Measurements from ENCODE around the gene STRIP1. TPM values are rescaled to one million over a fixed set of nuclear protein-coding genes. Genes with fewer than 3 reads are reported as not detected.

The STRIP1 gene
- total RNA-seq, 1 donor from 2014 or later: 16.2 TPM

DNA sequence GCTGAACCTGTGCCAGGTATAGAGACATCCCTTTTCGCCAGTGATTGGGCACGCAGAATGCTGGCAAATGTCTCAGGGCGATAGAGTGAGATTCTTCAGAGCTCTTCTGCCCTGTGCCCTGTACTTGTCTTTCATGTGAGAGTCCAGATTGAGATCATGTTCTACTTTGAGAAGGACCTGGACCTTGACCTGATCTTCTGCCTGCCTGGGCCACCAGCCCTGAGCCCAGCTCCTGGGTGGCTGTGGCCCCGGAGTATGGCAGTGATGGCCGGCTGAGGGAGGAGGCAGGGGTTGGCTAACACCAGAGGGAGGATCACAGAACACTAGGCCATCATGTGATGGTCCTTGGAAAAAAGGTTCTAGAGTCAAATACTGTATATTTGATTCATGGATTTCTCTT, 13.8 kb downstream of the STRIP1 start:
- ATAC-seq (ENCODE audit: poor library complexity) (no peak), DNase-seq (no peak)
- intact Hi-C loops (cut with DNase I): no loop called here

DNA sequence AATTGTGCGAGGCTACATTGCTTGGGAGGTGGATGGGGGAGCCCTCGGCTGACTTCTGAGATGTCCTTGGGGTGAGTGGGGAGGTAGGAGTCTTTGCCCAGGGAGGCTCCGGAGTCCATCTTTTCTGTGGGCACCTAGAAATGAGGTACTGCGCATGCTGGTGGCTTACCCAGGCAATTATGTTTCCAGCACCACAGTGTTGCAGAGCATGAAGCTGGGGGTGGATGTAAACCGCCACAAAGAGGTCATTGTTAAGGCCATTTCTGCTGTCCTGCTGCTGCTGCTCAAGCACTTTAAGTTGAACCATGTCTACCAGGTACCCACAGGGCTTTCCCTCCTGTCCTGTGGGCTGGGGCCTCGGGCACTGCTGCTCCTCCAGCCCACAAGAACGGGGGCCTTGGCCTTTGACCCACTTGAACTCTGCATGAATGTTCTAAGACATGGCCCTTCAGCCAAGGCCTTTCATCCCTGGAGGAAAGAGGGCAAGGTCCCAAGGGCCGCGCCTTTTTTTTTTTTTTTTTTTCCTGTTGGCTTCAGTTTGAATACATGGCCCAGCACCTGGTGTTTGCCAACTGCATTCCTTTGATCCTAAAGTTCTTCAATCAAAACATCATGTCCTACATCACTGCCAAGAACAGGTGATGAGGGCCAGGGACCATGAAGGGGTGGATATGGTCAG, 14.6 kb downstream of the STRIP1 start:
- ATAC-seq (ENCODE audit: poor library complexity): no peak
- intact Hi-C loops (cut with DNase I): no loop called here
- DNase-seq: no peak

DNA sequence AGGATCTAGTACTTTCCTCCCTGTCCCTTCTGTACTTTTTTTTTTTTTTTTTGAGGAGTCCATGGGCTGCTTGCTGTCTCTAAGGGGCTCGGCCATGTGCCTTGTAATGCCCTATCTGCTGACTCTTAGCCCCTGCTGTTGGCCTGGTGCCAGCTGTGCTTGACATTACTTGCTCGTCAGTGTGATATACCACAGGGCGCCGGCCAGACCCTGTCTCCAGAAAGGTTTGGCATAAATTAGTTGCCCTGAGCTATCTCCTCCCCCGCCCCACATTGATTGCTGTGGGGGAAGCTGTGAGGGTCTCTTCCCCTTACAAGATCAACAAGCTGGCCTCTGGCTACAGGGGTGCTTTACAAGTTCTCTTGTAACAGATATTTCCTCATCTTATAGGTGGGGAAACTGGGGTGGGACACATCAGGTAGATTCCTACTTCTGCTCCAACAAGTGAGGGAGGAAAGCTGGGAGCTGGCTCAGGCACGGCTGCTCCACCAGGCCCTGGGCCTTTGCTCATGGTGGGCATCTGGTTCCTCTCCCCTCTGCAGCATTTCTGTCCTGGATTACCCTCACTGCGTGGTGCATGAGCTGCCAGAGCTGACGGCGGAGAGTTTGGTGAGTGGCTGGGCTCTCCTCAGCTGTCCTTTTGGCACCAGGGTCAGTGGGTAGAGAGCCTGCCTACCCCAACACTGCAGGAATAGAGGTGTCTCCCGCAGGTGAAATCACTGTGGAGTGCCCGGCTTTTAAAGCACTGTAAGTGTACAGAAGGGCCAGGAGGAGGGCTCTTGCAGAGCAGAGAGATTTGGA, 15.6 kb downstream of the STRIP1 start:
- intact Hi-C loops (cut with DNase I): no loop called here
- DNase-seq: no peak

DNA sequence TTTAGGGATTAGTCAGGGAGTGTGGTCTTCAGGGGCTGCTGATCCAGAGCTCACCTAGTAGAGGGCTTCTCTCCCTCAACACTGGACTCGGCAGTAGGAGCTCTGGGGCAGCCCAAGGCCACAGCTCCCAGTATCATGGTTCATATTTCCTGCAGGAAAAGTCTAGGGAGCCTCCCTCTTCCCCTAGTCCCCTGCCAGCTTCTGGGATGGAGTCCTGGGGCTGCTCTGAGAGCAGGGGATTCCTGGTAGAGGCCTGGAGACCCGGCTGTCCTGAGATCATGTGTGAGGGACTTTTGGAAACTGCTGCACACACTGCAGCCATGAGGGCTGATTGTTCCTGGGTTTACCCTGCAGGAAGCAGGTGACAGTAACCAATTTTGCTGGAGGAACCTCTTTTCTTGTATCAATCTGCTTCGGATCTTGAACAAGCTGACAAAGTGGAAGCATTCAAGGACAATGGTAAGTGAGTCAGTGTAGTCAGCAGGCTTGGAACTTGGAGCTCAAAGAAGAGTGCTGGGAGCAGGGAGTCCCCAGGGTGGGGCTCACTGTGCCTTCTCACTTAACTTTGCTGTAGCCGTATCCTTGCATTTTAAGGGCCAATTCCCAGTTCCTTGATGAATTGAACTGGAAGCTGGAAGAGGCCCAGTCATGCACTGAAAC, 16.3 kb downstream of the STRIP1 start:
- DNase-seq (no peak), ATAC-seq (ENCODE audit: poor library complexity) (no peak)
- intact Hi-C loops (cut with DNase I): no loop called here

More for the DNA sequence above, 15.6 kb downstream of the STRIP1 start:
- ATAC-seq (ENCODE audit: poor library complexity): no peak

DNA sequence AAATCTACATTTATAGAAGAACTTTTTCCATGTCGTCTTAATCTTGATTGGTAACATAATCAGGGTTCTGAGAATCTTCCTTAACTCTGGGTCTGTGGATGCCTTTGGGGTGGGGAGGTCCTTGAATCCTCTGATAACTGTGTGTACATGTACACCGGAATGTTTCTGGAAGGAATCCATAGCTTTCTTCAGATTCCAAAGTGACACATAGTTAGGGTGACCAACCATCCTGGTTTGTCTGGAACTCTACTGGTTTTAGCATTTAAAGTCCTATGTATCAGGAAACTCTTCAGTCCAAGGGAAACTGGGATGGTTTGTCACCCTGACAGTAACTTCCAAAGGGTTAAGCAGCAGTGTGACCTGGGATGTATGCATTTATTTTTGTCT, 16.8 kb downstream of the STRIP1 start:
- ATAC-seq (ENCODE audit: poor library complexity): no peak
- intact Hi-C loops (cut with DNase I): no loop called here
- DNase-seq: no peak

DNA sequence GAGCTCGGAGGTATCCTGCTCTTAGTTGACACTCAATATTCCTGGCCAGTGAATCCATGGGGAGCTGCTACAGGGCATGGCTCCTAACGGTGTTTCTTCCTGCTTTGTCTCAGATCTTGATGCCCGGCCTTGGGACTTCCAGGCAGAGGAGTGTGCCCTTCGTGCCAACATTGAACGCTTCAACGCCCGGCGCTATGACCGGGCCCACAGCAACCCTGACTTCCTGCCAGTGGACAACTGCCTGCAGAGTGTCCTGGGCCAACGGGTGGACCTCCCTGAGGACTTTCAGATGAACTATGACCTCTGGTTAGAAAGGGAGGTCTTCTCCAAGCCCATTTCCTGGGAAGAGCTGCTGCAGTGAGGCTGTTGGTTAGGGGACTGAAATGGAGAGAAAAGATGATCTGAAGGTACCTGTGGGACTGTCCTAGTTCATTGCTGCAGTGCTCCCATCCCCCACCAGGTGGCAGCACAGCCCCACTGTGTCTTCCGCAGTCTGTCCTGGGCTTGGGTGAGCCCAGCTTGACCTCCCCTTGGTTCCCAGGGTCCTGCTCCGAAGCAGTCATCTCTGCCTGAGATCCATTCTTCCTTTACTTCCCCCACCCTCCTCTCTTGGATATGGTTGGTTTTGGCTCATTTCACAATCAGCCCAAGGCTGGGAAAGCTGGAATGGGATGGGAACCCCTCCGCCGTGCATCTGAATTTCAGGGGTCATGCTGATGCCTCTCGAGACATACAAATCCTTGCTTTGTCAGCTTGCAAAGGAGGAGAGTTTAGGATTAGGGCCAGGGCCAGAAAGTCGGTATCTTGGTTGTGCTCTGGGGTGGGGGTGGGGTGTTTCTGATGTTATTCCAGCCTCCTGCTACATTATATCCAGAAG, 19.4 kb downstream of the STRIP1 start:
- intact Hi-C loops (cut with DNase I): loop anchor here (2.0 kb wide), 1 partner anchor 53 kb away; no protein-coding TSS in a partner anchor
- DNase-seq: peak; percentile 77
- ATAC-seq (ENCODE audit: poor library complexity): peak; percentile 89

DNA sequence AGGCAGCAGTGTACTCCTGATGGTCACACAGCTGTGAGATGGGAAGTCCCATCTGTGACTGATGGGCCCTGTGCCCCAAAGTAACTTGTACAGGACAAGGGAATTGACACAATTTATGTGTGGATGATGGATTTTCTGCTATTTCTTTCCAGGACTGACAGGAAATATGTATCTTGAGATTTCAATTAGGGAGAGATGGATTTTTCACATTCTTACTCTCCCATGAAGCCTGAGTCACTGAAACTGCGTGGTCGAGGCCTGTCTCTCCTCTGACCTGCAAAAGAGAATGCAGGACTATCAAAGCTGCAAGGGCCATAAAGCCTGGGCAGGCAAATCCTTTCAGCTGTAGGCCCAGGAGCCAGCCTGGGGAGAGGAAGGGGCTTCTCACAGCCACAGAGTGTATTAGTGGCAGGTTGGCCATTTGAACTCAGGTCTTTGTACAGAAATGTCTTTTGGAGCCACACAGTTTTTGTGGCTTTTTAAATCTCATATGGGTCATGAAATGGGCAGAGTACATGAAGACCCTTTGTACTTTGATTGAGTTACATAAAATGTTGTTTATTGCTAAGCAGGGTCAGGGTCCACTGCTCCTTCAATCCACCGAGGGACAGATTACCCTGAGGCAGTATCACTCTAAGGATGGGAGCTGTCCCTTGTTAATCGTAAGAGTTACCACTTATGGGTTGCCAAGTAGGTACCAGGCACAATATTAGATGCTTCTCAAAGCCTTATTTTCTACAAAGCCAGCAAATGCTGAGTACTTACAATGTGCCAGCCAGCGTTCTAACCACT, 21.3 kb downstream of the STRIP1 start:
- intact Hi-C loops (cut with DNase I): loop anchor here (2.0 kb wide), 1 partner anchor 51 kb away; no protein-coding TSS in a partner anchor
- no peak for ATAC-seq (ENCODE audit: poor library complexity)
- DNase-seq: no peak

DNA sequence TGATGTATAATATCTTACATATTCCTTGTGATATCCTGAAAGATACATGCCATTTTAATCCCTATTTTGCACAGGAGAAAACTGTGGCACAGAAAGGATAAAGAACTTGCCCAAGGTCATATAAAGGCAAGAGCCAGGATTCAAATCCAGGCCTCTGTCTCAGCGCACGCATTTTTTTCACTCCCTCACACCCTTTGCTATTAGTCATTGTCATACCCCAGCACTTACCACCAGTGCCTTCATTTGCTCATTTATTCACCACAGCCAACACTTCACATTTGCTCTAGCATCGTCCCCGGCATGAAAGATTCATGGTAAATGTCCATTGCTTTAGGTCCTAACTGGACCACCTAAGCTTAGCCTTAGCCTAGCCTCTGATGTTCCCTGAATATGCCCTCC, 21.9 kb downstream of the STRIP1 start:
- intact Hi-C loops (cut with DNase I): no loop called here
- DNase-seq (no peak), ATAC-seq (ENCODE audit: poor library complexity) (no peak)

DNA sequence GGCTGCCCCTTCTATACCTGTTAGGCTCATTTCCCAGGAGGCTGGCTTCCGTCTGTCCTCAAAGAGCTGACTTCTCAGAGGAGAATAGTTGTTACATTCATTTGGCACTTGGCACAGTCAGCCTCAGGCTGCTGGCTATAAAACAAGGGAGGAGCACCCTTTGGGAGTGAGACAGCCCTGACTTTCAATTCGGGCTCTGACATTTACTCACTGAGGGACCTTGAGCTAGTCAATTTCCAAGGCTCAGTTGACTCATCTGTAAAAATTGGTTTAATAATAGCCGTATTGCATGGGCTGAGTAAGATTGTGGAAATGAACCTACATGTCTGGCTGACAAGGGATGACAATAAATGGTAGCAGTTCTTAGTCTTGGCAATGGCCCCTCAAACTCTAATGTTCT, 22.4 kb downstream of the STRIP1 start:
- no peak for DNase-seq
- intact Hi-C loops (cut with DNase I): no loop called here
- peak; percentile 32 for ATAC-seq (ENCODE audit: poor library complexity)

DNA sequence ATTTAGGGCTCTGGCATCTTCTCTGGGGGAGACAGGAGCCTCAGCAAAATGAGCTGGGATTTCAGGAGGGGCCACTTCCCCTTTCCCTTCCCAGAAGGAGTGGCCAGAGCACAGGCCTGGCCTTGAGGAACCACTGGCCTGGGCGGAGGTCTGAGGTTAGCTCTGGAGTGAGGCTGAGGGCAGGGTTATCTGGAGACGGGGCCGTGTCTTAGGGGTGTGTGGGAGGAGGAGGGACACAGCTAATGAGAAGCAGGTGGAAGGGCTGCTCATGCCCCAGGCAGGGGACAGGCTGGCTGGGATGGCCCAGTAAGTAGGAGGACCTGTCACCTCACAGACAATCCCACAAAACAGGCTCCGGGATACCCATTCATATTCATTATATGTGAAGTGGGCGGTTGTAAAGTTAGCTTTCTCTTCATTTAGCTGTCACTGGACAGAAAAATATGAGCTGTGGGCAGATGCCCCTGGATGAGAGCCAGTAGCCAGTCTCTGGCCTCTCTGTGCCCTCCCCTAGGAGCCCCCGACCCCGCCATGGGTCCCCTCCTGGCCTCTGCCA, 23.6 kb downstream of the STRIP1 start:
- no peak for DNase-seq
- no peak for ATAC-seq (ENCODE audit: poor library complexity)
- intact Hi-C loops (cut with DNase I): no loop called here

DNA sequence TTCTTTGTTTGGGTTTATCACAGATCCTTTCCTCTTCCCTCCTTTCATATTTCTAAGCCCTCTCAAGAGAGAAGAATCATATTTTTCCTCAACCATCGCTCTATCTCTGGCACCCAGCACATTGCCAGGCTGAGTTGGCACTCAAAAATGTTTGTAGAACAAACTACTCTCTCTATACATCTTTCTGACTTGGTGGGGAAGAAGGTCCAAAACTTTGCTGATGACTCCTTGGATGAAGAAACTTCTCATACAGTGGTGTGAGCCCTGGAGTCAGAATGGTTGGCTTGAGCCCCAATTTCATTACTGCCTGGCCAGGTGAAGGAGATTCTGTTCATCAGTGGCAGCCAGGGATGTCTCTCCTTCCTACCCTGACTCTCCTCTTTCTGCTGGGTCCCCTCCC, 24.2 kb downstream of the STRIP1 start:
- DNase-seq (no peak), ATAC-seq (ENCODE audit: poor library complexity) (no peak)
- intact Hi-C loops (cut with DNase I): no loop called here

DNA sequence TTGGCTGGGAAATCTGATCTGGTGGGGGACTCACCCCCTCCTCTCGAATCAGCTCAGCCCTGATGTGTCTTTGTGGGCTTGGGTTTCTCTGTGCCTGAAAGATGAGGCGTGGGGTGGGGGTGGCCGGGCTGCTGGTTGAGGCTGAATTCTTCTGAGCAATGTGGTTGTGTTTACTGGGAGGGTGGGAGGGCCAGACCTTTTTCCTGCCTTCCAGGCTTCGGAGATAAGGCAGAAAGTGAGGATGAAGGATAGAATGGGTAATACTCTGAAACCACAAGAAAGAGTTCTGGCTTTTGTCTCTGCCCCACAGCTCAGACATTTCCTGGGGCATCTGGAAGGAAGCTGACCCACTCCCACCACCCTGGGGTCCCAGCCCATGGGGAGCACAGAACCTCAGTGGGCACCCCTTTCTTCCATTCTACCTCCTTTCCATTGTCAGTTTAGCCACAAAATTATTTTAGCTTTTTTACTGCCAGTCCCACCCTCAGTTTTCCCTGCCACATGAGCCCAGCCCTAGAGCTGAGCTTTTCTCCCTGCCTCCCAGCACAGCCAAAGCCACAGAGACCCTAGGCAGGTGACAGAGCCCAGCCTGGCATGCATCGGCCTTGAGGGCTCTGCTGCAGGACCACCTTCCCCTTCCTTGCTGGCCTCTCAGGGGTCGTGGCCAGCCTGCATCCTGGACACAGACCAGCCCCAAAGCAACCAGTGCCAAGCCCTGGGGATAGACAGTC, 24.9 kb downstream of the STRIP1 start:
- DNase-seq: no peak
- ATAC-seq (ENCODE audit: poor library complexity): no peak
- intact Hi-C loops (cut with DNase I): no loop called here

DNA sequence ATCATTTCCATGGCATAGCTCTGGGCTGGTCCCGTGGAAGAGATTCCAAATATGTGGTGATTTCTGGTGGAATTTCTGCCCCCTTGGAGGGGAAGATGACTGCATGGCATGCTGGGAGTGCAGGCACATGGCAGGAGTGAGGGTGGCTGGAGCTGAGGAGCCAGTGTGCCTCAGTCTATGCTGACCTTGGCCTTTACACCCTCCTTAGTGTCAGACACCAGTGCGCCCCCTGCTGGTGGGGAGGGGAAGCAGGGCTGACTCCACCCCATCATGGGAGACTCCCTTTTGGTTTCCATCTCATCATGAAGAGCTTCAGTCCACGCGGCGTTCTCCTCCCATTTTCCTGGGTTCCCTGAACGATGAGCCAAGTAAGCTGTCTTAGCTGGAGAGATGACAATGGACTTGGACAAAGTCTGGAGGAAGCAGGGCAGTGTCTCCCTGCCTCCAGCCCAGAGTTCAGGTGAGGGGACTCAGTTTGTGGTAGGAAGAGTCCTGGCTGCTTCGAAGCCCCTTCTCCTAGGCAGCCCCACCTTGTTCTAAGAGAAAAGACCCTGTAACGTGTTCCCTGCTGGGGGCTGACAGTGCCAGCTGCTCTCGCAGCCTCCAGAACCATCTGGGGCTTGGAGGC, 25.7 kb downstream of the STRIP1 start:
- ATAC-seq (ENCODE audit: poor library complexity) (no peak), DNase-seq (peak; percentile 64)
- intact Hi-C loops (cut with DNase I): no loop called here

DNA sequence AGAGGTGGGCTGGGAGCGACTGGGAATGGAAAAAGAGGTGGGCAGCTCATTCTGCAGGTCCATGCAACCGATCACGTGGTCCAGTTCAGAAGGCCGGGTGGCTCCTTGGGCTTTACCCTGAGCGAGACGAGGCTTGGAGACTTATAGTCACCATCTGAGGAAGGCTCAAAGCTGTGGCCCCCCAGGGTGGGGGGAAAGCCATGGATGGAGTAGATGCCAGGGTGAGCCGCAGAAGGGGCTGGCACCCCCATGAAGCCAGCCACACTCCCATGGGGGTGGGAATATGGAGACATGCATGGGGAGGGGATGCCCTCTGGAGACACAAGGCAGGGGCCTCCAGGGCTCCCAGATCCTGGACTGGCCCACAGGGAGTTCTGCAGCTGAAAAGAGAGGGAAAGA, 26.2 kb downstream of the STRIP1 start:
- no peak for ATAC-seq (ENCODE audit: poor library complexity)
- intact Hi-C loops (cut with DNase I): no loop called here
- DNase-seq: no peak

DNA sequence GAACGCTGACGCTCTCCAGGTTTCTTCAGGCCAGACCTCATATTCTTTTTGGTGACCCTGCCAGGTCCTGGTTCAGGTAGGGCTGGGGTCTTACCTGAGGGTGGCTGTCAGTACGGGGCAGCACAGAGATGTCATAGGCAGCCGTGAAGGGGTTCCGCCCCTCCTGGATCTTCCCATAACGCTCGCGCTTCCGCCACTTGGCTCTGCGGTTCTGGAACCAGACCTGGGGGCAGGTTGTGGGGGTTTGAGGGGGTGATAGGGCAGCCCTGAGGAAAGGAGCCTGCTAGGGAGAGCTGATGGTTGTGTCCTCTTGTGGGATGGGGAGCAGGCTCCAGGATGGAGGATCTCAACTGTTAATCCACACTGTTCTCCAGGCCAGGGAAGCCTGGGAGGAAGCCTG, 26.9 kb downstream of the STRIP1 start:
- no peak for ATAC-seq (ENCODE audit: poor library complexity)
- intact Hi-C loops (cut with DNase I): no loop called here
- no peak for DNase-seq

DNA sequence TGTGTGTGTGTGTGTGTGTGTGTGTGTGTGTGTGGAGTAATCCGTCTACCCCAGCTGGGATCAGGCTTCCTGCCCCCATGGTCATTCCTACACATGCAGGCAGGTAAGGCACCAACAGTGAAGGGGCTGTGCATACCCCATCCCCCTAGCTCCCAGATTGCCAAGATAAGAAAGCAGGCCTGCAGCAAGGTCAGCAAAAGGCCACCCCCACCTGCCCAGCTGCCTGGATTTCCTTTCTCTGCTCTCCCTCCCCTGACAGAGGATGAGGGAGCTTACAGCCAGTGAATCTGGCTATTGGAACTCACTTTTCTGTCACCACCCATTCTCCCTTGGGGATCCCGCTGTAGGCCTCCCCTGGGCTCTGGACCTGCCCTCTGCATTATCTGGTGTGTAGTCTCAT, 28.2 kb downstream of the STRIP1 start:
- DNase-seq (no peak), ATAC-seq (ENCODE audit: poor library complexity) (no peak)
- intact Hi-C loops (cut with DNase I): no loop called here

DNA sequence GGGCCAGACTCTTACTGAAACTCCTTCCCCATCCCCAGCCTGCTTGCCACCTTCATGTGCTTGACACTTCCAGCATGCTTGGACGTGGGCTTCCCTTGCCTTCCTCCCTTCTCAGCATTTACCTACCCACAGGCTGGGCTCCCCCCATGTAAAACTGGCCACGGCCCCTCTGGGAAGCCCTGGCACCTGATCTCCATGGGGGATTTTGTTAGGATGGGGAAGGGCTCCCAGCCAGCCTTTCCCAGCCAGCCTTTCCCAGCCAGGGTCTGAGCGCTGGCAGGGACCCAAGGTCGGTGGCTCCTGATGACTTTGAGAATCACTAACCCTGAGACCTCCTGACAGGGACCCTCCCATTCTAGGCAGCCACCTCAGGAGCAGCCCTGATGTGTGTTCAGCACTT, 29.4 kb downstream of the STRIP1 start:
- intact Hi-C loops (cut with DNase I): no loop called here
- DNase-seq: no peak
- ATAC-seq (ENCODE audit: poor library complexity): no peak
